Activated naive CD4-positive, alpha-beta T cell treated with anti-CD3 and anti-CD28 coated beads, Interleukin-2, amount 10 ng/mL, durations not matched to agents 7 days and 5 days (primary cell): ENCODE data around the gene PCNT.

Experiments
- CTCF ChIA-PET: fragments of 350-600 bp; sonication (Branson Sonifier 250); formaldehyde crosslinking; loops from one replicate; lab custom pipeline; 2021; ENCODE audit warnings: antibody characterized with exemption; lab: Charles Lee
- DNase-seq: peaks from one replicate; pipeline ENCODE4 v3.0.0-alpha.2; 2020
- H3K27ac Mint-ChIP-seq: one replicate; pipeline ENCODE4 v1.8.0; 2021; ENCODE audit warnings: mild to moderate bottlenecking, moderate library complexity, mixed read lengths
- H3K27me3 Mint-ChIP-seq: one replicate; pipeline ENCODE4 v1.8.0; 2021; ENCODE audit warnings: mild to moderate bottlenecking, mixed read lengths
- H3K36me3 Mint-ChIP-seq: one replicate; pipeline ENCODE4 v1.8.0; 2021; ENCODE audit warnings: mixed read lengths
- H3K4me1 Mint-ChIP-seq: one replicate; pipeline ENCODE4 v1.8.0; 2021; ENCODE audit warnings: mixed read lengths
- H3K4me3 Mint-ChIP-seq: one replicate; pipeline ENCODE4 v1.8.0; 2021; ENCODE audit warnings: mild to moderate bottlenecking, moderate library complexity, mixed read lengths
- H3K9me3 Mint-ChIP-seq: one replicate; pipeline ENCODE4 v1.8.0; 2021; ENCODE audit warnings: mixed read lengths

Gene PCNT

DNA sequence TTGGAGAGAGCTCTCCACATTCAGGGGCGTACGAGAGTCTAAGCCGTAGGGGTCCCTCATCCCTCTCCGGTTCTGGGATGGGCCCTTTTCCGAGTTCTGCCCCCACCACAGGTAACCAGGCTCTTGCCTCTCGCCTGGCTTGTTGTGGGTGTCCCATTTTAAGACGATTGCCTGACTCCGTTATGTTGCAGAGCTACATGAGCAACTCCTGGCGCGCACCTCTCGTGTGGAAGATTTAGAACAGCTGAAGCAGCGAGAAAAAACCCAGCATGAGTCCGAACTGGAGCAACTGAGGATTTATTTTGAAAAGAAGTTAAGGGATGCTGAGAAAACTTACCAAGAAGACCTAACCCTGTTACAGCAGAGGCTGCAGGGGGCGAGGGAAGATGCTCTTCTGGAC, 29.0 kb downstream of the PCNT start:
- no peak overlapping the region for H3K4me3 Mint-ChIP-seq
- no peaks in the 10 kb centered on the region for H3K9me3 Mint-ChIP-seq
- H3K4me1 Mint-ChIP-seq, result no peaks in the 10 kb centered on the region
- CTCF ChIA-PET, result interaction anchor here (0.6 kb wide), 1 partner anchor 383 kb away, joined by 4 read pairs; no protein-coding TSS in a partner anchor
- H3K36me3 Mint-ChIP-seq, result peaks cover 49% of the 10 kb centered on the region
- no peaks in the 10 kb centered on the region for H3K27me3 Mint-ChIP-seq
- H3K27ac Mint-ChIP-seq, result no peak overlapping the region
- DNase-seq, result no peak

DNA sequence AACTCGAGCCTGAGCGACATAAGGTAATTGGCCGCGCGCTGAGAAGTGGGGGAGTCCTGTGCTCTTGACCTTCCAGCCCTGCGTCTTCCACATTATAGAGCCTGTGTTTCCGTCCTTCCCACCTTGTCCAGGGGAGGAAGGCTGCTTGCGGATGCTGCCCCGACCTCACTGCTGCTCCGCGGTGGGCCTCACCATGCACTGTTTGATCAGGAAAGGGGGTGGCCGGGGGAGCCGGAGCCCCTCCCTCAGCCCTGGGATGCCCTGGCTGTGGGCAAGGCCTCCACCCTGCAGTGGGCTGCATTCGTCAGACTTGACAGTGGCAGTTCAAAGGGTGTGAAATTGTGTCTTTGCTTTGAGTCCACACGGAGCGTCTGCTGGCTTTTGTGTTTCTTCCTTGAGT, 30.1 kb downstream of the PCNT start:
- Mint-ChIP-seq H3K4me1 (no peaks in the 10 kb centered on the region), H3K9me3 (no peaks in the 10 kb centered on the region), H3K27ac (no peak overlapping the region), H3K4me3 (no peak overlapping the region), H3K36me3 (peaks cover 48% of the 10 kb centered on the region), H3K27me3 (no peaks in the 10 kb centered on the region)
- no peak for DNase-seq
- CTCF ChIA-PET, result no interaction called here

DNA sequence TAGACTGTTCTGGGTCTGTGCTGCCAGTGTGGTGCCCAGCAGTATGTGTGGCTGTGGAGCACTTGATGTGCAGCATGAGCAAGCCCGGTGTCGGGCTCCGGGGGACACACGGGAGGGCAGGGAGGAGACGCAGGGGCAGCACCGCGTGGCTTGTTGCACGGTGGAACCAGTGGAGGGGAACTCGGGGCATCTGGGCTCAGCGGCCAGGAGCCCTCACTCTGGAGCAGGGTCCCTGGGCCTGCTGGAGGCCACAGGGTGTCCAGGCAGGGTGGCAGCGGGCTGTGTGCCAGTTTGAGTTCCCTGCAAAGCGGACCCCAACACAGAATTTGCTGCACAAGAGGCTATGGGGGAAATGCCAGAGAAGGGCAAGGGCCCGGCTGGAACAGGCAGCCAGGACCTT, 30.6 kb downstream of the PCNT start:
- H3K36me3 Mint-ChIP-seq, result peaks cover 46% of the 10 kb centered on the region
- no peak for DNase-seq
- CTCF ChIA-PET, result no interaction called here
- no peaks in the 10 kb centered on the region for H3K4me1 Mint-ChIP-seq
- H3K4me3 Mint-ChIP-seq, result no peak overlapping the region
- H3K9me3 Mint-ChIP-seq, result no peaks in the 10 kb centered on the region
- H3K27me3 Mint-ChIP-seq, result no peaks in the 10 kb centered on the region
- H3K27ac Mint-ChIP-seq, result no peak overlapping the region

DNA sequence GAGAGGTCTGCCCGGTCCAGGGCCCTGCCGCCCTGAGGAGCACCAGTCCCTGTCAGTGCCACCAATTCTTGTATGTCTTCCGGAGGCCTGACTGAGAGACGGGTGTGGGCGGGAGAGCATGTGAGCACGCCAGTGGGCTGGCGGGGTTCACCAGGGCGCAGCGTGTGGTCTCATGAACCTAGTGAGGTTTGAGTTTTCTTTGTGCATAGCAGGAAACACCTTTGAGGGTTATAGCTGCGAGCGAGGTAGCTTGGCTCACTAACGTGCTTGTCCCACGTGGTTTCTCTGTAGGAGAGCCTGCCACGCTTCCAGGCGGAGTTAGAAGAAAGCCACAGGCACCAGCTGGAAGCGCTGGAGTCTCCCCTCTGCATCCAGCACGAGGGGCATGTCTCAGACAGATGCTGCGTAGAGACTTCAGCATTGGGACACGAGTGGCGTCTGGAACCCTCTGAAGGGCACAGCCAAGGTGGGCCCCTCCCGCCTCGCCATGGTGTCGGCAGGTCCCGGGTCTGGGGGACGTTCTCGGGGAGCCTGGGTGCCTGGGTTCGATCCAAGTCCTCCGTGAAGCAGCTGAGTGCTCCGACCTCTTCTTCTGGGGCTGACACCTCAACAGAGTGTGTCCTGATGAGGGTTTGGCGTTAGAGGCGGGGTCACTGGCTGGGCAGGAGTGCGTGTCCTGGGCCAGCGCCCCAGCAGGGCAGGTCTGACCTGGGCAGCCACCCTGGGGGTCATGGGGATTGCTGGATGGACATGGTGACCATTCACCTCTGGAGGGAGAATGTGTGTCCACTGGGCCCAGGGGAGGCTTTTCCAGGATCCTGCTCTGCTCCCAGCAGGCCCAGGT, 31.4 kb downstream of the PCNT start:
- H3K36me3 Mint-ChIP-seq, result peaks cover 42% of the 10 kb centered on the region
- CTCF ChIA-PET, result no interaction called here
- H3K4me1 Mint-ChIP-seq, result no peaks in the 10 kb centered on the region
- H3K27ac Mint-ChIP-seq, result no peak overlapping the region
- H3K27me3 Mint-ChIP-seq, result no peaks in the 10 kb centered on the region
- no peaks in the 10 kb centered on the region for H3K9me3 Mint-ChIP-seq
- DNase-seq, result no peak
- no peak overlapping the region for H3K4me3 Mint-ChIP-seq

DNA sequence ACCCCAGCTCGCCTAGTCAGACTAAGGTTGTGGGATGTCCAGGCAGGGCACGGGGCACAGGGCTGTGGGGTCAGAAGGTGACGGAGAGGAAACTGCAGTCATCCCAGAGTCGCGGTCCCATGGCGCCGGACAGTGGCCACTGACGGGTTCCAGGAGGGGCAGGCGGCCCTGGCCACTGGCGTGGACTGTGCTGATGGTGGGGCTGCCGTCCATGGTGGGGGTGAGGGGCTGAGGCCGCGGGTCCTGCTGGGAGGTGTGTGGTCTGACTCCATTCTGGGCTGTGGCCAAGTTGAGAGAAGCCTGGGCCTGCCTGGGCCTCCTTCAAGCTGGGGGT, 32.0 kb downstream of the PCNT start:
- Mint-ChIP-seq H3K27me3 (no peaks in the 10 kb centered on the region), H3K36me3 (peaks cover 43% of the 10 kb centered on the region), H3K27ac (no peak overlapping the region), H3K4me3 (no peak overlapping the region), H3K4me1 (no peaks in the 10 kb centered on the region), H3K9me3 (no peaks in the 10 kb centered on the region)
- no peak for DNase-seq
- CTCF ChIA-PET, result no interaction called here

DNA sequence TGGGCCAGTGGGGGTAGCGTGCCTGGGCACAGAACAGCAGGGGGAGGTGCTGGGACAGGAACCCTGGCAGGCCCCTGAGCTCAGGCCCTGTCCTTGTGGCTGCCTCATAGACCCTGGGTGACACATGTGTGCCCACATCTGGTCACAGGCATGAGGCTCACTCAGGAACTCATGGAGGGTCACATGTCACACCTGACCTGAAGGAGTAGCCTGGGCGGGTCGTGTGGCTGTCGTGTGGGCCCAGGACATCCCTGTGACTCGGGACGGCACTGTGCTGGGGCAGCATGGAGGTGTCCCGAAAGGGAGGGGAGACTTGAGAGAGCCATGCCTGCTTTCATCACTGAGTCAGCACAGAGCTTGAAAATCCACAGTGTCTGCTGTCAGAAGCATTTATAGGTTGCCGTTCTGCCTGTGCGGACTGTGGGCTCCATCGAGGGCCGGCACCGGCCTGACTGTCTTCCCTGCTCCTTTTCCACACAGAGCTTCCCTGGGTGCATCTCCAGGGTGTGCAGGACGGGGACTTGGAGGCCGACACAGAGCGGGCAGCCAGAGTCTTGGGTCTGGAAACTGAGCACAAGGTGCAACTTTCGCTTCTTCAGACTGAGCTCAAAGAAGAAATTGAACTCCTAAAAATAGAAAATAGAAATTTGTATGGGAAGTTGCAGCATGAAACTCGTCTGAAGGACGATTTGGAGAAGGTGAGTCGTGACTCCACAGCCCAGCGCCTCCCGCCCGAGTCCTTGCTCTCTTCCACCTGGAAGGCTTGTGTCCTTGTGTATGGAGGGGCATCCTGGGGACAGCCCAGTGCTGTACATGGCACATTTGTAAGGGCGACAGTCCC, 32.8 kb downstream of the PCNT start:
- CTCF ChIA-PET, result interaction anchor here (1.1 kb wide), 1 partner anchor 11 kb away, joined by 4 read pairs; no protein-coding TSS in a partner anchor
- Mint-ChIP-seq H3K4me3 (no peak overlapping the region), H3K27me3 (no peaks in the 10 kb centered on the region), H3K9me3 (no peaks in the 10 kb centered on the region), H3K36me3 (peaks cover 42% of the 10 kb centered on the region), H3K27ac (no peak overlapping the region), H3K4me1 (no peaks in the 10 kb centered on the region)
- no peak for DNase-seq

DNA sequence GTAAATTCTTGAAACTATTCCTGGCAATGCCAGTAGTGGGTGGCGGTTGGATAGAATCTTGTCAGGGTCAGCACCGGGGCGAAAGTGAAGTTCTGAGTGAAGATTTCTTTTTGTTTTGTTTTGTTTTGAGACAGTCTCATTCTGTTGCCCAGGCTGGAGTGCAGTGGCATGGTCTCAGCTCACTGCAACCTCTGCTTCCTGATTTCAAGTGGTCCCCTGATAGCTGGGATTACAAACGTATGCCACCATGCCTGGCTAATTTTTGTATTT, 33.3 kb downstream of the PCNT start:
- no peak overlapping the region for H3K27ac Mint-ChIP-seq
- no peaks in the 10 kb centered on the region for H3K27me3 Mint-ChIP-seq
- DNase-seq, result no peak
- CTCF ChIA-PET, result interaction anchor here (1.1 kb wide), 1 partner anchor 11 kb away, joined by 4 read pairs; no protein-coding TSS in a partner anchor
- H3K4me3 Mint-ChIP-seq, result no peak overlapping the region
- H3K9me3 Mint-ChIP-seq, result no peaks in the 10 kb centered on the region
- peaks cover 46% of the 10 kb centered on the region for H3K36me3 Mint-ChIP-seq
- no peaks in the 10 kb centered on the region for H3K4me1 Mint-ChIP-seq

DNA sequence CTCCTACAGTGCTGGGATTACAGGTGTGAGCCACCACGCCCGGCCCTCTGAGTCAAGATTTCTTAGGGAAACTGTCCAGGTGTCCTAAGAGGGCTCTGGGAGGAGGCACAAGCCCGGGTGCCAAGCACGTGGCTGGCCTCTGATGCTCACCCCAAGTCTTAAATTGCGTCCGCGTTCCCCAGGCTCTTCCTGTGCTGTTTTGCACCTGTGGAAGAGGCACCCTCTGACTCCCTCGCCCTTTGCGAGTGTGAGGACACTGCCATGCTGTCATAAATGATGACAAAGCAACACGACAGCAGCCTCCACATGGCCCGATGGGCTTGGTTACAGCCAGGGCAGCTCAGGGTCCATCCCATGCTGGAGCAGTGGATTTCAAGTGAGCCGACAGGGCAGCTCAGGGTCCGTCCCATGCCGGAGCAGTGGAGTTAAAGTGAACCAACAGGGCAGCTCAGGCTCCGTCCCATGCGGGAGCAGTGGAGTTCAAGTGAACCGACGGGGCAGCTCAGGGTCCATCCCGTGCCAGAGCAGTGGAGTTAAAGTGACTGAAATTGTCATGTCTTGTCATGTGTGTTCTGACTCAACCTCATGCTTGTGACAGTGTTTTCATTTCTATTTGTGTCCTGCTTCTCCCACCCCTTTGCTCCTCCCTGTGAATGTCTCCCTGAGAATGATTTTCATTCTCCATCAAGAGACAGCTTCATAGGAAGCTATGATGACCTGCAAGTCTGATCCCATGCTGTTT, 33.9 kb downstream of the PCNT start:
- Mint-ChIP-seq H3K36me3 (peaks cover 46% of the 10 kb centered on the region), H3K9me3 (no peaks in the 10 kb centered on the region), H3K4me3 (no peak overlapping the region), H3K27ac (no peak overlapping the region), H3K27me3 (no peaks in the 10 kb centered on the region), H3K4me1 (no peaks in the 10 kb centered on the region)
- no peak for DNase-seq
- CTCF ChIA-PET, result no interaction called here

DNA sequence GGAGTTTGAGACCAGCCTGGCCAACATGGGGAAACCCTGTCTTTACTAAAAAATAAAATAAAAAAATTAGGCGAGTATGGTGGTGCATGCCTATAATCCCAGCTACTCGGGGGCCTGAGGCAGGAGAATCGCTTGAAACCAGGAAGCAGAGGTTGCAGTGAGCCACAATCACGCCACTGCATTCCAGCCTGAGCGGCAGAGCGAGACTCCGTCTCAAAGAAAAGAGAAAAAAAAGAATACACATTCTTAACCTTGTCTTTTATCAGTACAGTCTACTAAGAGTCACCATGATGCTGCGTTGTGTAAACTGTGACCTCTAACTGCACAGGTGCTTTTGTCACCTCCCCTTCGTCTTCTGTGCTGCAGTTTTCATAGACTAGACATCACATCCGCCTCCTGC, 37.2 kb downstream of the PCNT start:
- Mint-ChIP-seq H3K4me1 (no peaks in the 10 kb centered on the region), H3K4me3 (no peak overlapping the region), H3K27me3 (no peaks in the 10 kb centered on the region), H3K36me3 (peaks cover 46% of the 10 kb centered on the region), H3K27ac (no peak overlapping the region), H3K9me3 (no peaks in the 10 kb centered on the region)
- CTCF ChIA-PET, result interaction anchor here (0.6 kb wide), 1 partner anchor 83 kb away, joined by 3 read pairs; no protein-coding TSS in a partner anchor
- no peak for DNase-seq

DNA sequence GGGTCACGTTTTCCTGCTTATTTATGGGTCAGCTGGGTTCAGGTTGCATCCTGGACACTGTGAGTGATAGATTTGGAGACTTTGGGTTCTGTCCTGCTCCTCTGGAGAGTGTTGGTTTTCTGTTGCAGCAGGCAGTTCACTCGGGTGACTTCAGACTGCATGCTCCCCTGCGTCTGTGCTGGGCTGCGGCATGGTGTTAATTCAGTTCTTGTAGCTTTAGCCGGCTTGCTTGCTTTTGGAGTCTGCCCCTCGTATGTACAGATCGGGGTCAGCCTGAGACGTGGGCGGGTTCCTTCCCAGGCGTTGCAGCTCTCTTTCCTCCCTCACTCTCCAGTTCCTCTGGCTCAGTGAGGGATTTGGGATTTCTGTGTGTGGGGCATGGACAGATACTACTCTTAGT, 38.0 kb downstream of the PCNT start:
- Mint-ChIP-seq H3K36me3 (peaks cover 53% of the 10 kb centered on the region), H3K4me3 (no peak overlapping the region), H3K9me3 (no peaks in the 10 kb centered on the region), H3K4me1 (peaks cover 3% of the 10 kb centered on the region), H3K27ac (no peak overlapping the region), H3K27me3 (no peaks in the 10 kb centered on the region)
- no peak for DNase-seq
- CTCF ChIA-PET, result interaction anchor here (0.6 kb wide), 1 partner anchor 84 kb away, joined by 3 read pairs; no protein-coding TSS in a partner anchor

DNA sequence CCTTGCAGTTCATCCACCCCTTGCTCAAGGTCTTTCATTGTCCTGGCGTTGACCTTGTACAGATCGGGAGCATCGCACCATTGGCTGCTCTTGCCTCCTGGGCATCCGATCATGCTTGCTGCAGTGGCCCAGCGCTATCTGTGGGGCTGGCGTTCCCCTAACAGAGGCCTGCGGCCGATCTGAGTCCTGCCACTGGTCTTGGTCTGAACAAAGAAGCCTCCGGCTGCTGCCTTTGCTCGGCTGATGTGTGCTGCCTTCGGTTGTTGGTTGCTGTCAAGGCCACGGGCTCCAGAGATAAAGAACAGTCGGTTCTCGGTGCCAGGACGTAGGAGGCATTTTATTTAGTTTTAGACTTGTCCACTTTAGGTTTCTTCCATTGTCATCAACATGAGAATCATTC, 39.0 kb downstream of the PCNT start:
- no peak for DNase-seq
- peaks cover 7% of the 10 kb centered on the region for H3K4me1 Mint-ChIP-seq
- H3K9me3 Mint-ChIP-seq, result no peaks in the 10 kb centered on the region
- no peaks in the 10 kb centered on the region for H3K27me3 Mint-ChIP-seq
- no peak overlapping the region for H3K4me3 Mint-ChIP-seq
- peaks cover 48% of the 10 kb centered on the region for H3K36me3 Mint-ChIP-seq
- CTCF ChIA-PET, result interaction anchor here (0.7 kb wide), 1 partner anchor 210 kb away, joined by 3 read pairs; no protein-coding TSS in a partner anchor
- no peak overlapping the region for H3K27ac Mint-ChIP-seq

DNA sequence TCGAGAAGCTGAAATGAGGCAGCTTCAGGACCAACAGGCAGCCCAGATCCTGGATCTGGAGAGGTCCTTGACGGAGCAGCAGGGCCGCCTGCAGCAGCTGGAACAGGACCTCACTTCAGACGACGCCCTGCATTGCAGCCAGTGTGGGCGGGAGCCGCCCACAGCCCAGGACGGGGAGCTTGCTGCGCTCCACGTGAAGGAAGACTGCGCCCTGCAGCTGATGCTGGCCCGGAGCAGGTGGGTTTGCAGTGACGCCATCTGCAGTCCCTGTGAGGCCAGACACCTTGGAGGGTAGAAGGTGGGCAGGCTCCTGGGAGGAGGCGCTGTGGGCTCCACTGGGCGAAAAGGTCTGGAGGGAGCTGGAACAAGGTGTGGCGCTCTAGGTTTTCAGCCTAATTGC, 39.7 kb downstream of the PCNT start:
- DNase-seq, result no peak
- no peaks in the 10 kb centered on the region for H3K27me3 Mint-ChIP-seq
- peaks cover 45% of the 10 kb centered on the region for H3K36me3 Mint-ChIP-seq
- no peak overlapping the region for H3K27ac Mint-ChIP-seq
- peaks cover 15% of the 10 kb centered on the region for H3K4me1 Mint-ChIP-seq
- no peak overlapping the region for H3K4me3 Mint-ChIP-seq
- H3K9me3 Mint-ChIP-seq, result no peaks in the 10 kb centered on the region
- CTCF ChIA-PET, result interaction anchor here (0.7 to 1.7 kb wide), 2 partner anchors 38 to 211 kb away, joined by 3 read pairs; a partner anchor contains a TSS

DNA sequence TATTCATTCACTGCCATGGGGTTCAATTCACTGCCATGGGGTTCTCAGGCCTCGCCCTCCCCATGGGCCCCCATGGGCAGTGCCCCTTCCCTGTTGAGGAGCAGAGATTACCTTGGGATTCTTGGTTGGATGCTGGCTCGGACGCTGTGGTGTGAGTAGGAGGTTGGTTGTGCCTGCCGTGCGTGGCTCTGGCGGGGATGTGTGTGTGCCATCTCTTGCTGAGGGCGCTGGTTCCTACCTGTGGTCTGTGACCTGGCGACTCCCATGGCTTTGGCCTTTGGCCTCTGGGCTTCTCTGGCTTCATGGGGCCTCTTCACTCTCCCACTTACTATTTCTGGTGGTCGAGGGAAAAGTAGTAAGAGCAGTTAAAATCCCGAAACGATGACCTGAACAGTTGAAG, 42.1 kb downstream of the PCNT start:
- no peak for DNase-seq
- H3K27me3 Mint-ChIP-seq, result no peaks in the 10 kb centered on the region
- peaks cover 47% of the 10 kb centered on the region for H3K36me3 Mint-ChIP-seq
- peaks cover 28% of the 10 kb centered on the region for H3K4me1 Mint-ChIP-seq
- no peak overlapping the region for H3K27ac Mint-ChIP-seq
- no peak overlapping the region for H3K4me3 Mint-ChIP-seq
- CTCF ChIA-PET, result interaction anchor here (0.5 kb wide), 1 partner anchor 138 kb away, joined by 3 read pairs; no protein-coding TSS in a partner anchor
- no peaks in the 10 kb centered on the region for H3K9me3 Mint-ChIP-seq

DNA sequence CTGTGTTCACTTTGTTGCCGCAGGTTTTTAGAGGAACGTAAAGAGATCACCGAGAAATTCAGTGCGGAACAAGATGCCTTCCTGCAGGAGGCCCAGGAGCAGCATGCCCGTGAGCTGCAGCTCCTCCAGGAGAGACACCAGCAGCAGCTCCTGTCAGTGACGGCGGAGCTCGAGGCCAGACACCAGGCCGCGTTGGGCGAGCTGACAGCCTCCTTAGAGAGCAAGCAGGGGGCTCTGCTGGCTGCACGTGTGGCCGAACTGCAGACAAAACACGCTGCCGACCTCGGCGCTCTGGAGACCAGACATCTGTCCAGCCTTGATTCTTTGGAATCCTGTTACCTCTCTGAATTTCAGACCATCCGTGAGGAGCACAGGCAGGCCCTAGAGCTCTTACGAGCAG, 42.6 kb downstream of the PCNT start:
- peaks cover under 1% of the 10 kb centered on the region for H3K9me3 Mint-ChIP-seq
- H3K27me3 Mint-ChIP-seq, result no peaks in the 10 kb centered on the region
- H3K27ac Mint-ChIP-seq, result no peak overlapping the region
- peaks cover 45% of the 10 kb centered on the region for H3K36me3 Mint-ChIP-seq
- peaks cover 29% of the 10 kb centered on the region for H3K4me1 Mint-ChIP-seq
- H3K4me3 Mint-ChIP-seq, result no peak overlapping the region
- no peak for DNase-seq
- CTCF ChIA-PET, result interaction anchor here (0.5 kb wide), 1 partner anchor 139 kb away, joined by 3 read pairs; no protein-coding TSS in a partner anchor
